Skin epidermis (tissue), 12 donors: Measurements from ENCODE around the gene FOSL2.

Experiments
- H3K27ac ChIP-seq, 21 experiments: fragments of 200-600 bp; sonication (generic) in 11 of 21; one replicate each; pipeline ENCODE4 v1.5.0; 2020; ENCODE audit warnings: mild to moderate bottlenecking in 3 of 21, inconsistent platforms in 2 of 21, moderate library complexity in 2 of 21
- H3K4me3 ChIP-seq, 7 experiments: fragments of 200-600 bp; sonication (generic) in 2 of 7; one replicate each; pipeline ENCODE4 v1.5.0; 2020; ENCODE audit warnings: inconsistent platforms in 2 of 7, mild to moderate bottlenecking in 2 of 7, moderate library complexity in 1 of 7

Gene FOSL2

DNA sequence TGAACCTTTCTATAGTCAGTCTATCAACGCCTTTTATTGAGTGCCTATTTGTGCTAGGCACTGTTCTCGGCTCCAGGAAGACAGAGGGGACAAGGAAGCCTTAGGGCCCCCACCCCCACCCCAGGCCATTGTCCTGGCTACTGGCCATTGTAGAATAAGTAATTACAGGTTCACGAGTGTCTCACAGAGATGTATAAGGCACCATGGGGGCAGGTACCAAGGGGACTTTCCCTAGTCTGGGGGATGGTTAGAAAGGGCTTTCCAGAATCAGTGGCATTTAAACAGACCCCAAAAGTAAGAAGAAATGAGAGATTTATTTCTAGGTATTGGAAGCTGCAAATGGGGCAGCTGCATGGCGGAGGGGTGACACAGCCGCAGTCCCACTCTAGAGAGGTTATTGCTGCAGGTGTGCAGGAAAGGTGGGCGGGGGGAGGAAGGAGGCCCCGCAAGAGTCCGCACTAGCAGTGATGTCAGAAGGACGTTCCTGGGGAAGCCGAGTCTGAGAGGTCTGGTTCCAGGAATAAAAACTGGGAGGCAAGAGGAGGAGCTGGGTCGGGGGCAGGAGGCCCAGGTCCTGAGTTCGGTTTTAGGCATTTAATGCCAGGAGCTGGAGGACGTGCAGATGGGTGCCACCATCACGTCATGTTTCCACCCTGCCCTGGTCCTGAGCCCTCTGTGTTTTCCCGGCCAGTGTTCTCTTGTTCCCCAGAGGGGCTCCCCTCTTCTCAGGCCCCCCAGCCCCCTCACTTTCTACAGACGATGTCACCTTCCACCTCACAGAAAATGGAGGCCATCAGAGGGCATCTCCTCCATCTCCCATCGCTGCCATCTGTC lies 30.5 kb downstream of the FOSL2 start:
- Histone ChIP-seq H3K27ac (peak overlapping the region in 18 of 21 experiments; percentile 21 to 81 (median 52)), H3K4me3 (no peak overlapping the region)

DNA sequence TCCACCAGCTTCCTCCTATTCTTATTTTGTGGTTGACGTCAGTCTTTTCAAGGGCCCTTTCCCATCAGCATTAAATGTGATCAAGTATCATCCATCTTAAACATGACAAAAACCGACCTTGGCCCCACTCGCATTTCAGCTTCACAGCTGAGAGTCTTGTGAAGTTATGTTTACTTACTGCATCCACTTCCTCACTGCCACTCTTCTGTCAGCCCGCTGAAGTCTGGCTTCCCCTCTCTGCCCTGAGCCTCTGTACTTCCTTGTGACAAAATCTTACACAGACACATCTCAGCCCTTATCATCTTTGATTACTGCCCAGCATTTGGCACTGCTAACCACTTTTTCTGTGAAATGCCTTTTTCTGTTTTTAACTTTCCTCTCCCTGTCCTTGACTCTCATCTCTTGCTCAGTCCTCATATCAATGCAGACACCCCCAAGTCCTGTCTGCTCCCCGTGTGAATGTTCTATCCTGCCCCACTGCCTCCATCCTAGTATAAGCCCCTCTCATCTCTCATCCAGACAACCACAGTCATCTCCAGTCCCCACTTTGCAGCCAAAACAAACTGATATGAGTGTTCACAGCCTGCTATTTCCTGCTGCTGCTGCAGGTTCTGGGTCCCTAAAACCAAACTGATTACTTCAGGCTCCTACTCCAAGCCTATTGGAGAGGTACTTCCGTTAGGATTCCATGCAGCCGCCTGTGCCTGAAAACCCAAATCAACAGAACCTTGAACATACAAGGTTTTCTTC lies 31.4 kb downstream of the FOSL2 start:
- peak overlapping the region in 18 of 21 experiments; percentile 21 to 81 (median 52) for H3K27ac ChIP-seq
- H3K4me3 ChIP-seq, result no peak overlapping the region

DNA sequence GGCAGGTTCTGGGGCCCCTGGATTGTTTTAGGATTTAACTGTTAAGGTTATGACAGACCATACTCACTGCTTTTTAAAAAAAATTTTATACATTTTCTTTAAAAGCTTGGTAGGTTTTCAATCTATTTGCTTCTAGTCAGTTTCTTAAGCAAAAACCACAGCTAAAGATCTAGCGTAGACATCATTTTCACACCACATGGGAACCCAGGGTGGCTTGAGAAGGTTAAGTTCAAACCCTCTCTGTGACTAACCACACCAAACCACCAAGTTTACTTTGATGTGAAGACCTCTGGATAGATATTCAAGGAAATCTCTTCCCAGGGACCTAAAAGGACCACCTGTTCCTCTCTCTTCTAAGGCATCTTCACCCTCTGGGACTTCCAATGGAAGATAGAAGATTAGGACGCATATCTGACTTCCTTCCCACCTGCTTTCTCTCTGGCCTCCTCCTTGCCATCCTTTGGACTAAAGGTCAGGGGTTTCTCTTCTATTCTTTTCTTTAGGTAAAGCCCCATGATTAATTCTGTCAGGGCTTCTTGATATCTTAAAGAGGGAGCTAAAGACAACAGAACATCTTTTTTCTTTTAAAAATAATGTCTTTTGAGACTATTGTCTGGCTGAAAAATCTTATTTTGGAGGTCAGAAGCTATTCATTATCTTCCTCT lies 32.3 kb downstream of the FOSL2 start:
- no peak overlapping the region for H3K4me3 ChIP-seq
- H3K27ac ChIP-seq, result peak overlapping the region in 9 of 21 experiments; percentile 2 to 81 (median 71)

DNA sequence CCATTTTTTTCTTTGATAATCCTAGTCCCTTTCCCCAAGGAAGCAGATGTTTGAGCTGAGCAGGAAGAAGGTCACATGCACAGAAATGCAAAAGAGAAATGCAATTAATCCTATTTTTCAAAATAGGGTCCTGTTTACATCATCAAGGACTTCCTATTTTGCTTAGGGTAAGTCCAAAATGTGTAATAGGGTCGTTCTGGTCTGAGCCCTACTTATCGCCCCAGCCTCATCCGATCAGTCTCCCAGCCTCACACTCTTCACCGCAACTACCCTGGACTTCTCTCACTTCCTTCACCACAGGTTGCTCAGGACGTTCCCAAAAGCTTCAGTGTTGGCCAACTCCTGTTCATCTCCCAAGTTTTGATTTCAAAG lies 32.8 kb downstream of the FOSL2 start:
- peak overlapping the region in 1 of 21 experiments; percentile 71 for H3K27ac ChIP-seq
- H3K4me3 ChIP-seq, result no peak overlapping the region

DNA sequence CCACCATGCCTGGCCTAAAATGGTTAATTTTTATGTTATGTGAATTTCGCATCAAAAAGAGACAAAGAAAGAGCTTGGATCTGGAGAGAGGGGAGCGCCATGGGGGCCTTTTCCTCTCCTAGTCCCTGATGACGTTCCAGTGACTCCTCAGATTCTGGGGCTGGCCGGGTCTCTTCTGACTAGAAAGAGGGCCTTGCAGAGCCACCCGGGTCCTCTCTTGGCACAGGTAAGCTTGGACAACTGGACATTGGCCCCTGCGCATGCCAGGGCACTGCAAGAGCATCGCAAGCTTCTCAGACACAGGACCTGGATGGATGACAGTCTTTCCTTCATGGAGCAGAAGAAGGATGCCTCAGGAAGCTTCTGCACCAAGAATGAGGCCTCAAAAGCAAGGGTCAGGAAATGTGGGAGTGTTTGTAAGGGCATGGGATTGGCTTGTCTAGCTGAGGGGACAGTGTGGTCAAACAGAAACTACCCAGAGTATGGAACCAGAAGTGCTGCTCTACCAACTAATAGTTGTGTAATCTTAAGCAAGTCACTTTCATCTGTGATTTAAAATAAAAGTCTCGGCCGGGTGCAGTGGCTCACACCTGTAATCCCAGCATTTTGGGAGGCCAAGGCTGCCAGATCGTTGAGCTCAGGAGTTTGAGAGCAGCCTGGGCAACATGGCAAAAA lies 35.2 kb downstream of the FOSL2 start:
- H3K27ac ChIP-seq, result peak overlapping the region in 1 of 21 experiments; percentile 18
- no peak overlapping the region for H3K4me3 ChIP-seq

DNA sequence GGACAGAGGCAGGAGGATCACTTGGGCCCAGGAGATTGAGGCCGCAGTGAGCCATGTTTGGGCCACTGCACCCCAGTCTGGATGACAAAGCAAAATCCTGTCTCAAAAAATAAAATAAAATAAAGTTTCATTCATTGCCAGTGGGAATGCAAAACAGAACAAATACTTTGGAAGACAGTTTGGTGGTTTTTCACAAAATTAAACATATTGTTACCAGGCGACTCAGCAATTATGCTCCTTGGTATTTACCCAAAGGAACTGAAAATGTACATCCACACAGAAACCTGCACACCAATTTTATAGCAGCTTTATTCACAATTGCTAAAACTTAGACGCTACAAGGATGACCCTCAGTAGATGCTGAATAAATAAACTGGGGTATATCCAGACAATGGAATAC lies 35.8 kb downstream of the FOSL2 start:
- Histone ChIP-seq H3K4me3 (no peak overlapping the region), H3K27ac (peak overlapping the region in 1 of 21 experiments; percentile 18)

DNA sequence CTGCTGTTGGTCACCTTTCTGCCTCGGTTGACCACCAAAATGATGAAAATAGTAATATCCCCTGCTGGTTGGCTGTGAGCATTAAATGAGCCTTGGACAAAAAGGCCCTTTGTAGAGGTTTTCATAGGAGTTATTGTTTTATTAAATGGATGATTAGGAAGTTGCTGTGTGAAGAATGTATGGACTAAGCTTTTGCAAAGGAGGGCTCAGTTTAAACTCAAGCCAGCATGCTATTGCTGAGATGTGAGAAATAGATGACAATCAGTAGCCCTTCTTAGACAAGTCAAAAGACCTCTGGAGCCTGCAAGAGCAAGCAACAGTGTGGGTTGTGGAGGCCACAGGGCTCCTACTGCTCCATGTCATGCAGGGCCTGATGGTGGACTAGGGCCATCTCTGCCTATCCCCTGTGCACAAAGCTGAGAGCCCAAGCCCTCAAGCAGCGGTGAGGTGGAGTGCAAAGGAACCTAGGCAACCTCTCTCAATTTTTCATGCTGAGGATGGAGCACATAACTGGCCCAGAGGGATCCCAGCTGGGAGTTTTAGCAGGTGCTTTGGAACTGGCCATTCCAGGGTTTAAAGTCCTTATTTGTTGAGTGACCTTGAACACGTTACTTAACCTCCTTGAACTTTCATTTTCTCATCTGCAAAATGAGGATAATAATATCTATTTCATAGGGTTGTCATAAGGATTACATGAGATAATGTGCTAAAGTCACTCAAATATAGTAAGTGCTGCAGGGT lies 37.1 kb downstream of the FOSL2 start:
- H3K4me3 ChIP-seq, result no peak overlapping the region
- no peak overlapping the region for H3K27ac ChIP-seq

DNA sequence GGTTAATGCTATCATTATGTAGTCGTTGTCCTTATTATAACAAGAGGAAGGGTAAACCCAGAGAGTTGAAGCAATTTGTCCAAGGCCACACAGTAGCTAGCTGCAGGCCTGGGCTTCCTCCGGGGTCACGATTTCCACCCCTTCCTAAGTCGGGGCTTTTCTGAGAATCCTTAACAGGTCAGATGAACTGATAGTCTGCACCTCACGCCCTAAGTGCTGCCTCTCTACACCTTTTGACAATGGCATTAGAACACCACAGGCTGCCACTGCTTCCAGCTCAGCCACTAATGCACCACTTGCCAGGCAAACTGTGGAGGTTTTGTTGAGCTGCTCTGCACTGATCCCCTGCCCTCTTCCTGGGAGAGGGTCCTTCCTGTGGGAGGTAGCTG lies 37.7 kb downstream of the FOSL2 start:
- H3K27ac ChIP-seq, result no peak overlapping the region

DNA sequence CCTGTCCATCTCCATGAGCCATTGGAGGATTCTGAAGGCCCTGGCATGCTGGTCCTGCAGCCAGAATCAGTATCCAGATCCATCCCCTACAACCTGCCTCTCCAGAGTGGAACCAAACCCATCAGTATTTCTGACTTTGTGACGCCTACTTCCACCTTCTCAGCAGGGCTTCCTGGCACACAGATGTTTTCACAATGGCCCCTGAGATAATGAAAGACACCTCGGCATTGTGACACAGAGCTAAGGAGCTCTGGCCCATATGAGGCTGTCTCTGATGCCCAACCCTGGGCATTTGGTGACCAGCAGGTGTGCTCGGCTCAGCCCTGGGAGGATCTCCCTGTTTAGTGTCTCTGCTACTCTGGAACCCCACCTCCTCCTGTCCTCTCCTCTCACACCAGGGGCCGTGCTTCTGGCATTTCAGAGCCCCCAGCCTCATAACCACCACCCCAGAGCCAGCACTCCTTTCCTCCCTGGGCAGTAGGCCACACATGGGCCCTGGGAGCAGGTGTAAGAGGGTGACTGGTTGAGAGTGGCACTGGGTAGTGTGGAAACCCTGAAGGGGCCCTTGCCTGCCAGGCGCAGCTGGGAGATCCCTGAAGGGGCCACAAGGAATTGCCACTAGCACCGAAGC lies 38.2 kb downstream of the FOSL2 start:
- Histone ChIP-seq H3K27ac (peak overlapping the region in 1 of 21 experiments; percentile 42), H3K4me3 (no peak overlapping the region)

More for the DNA sequence above, 37.7 kb downstream of the FOSL2 start:
- no peak overlapping the region for H3K4me3 ChIP-seq

DNA sequence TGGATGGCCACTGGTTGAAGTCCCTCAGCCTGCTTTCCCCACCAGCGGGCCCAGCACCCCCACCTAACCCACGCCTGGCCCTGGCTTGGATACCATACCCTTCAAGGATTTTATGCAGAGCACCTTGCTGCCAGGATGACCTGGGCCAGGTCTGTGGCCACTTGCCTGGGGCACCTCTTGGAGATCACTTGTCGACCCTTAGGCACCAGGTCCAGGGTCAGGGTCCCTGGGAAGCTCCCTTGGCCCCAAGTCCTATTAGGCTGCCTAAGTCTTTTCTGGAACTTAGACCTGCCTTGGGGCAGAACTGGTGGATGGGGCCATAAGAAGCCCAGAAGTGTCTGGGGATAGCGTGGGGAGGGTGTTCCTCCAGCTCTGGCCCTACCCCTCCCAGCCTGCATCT lies 39.1 kb downstream of the FOSL2 start:
- H3K4me3 ChIP-seq, result no peak overlapping the region
- H3K27ac ChIP-seq, result peak overlapping the region in 1 of 21 experiments; percentile 42

DNA sequence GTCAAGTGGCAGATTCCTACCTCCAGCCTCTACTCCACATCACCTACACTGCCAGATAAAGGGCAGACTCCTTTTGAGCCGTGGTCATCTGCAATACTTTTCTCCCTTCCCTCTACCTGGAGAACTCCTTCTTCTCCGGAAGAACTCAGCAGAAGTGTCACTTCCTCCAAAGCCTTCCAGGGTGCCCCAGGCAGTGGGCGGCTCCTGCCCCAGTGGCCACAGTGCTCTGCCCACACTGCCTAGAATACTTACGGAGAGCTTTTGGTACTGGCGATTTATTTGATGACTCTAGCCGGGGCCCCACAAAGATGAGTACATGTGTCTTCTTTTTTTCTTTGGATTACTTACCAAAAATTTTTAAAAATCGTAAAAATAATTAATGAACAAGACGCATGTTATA lies 39.7 kb downstream of the FOSL2 start:
- Histone ChIP-seq H3K4me3 (no peak overlapping the region), H3K27ac (no peak overlapping the region)

DNA sequence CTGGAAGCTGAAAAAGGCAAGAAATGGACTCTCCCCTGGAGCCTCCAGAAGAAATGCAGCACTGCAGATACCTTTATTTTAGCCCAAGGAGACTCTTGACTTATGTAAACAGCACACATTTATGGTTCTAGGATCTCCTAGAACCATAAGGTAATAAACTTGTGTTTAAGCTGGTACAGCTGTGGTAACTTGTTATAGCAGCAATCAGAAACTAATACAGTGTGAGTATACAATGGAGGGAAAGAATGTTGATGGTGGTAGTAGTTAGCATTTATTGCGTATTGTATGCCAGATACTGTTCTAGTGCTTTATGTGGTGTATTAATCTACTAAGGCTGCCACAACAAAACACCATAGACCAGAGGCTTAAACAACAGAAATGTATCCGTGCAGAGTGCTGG lies 40.6 kb downstream of the FOSL2 start:
- no peak overlapping the region for H3K4me3 ChIP-seq
- no peak overlapping the region for H3K27ac ChIP-seq

DNA sequence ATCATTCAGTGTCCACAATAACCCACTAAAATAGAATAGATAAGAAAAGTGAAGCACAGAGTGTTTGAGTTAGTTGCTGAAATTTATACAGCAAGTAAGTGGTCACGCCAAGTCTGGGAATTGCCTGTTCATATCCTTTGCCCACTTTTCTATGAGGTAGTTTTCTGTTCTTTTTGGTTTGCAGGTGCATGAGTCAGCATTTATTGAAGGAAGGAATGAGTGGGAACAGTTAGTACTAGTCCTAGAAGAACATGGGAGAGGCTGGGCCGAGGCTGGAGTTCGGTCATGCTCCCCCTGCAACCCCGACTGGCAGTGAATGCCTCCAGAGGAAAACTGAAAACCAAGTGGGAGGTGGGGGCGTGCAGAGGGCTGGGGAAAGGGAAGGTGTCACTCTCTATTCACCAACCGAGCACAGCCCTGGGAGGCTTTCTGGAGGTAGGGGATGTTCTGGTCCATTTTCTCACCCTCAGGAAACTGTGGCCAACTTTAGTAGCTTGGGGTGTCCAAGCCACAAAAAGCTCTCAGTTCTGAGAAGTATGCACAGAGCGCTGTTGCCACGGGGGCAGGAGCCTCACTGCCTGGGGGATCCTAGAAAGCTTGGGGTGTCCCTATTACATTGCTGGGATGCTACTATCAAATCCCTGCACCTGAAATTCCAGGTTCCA lies 41.4 kb downstream of the FOSL2 start:
- no peak overlapping the region for H3K27ac ChIP-seq

DNA sequence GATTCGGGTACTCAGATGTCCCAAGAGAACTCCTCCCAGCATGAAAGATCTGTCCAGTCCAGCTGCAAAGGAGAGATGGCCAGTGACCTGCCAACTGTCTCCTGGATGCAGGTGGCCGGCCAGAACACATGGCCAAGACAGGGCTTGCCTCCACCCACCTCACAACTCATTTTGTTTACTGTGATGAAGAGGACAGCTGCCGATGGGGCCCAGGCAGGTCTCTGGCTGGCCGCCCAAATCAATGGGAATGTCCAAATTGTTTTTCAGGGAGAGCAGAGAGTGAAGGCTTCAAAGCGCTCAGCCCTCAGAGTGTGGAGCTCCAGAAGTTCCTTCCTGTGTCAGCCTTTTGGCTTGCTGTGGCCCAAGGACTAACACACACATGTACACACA lies 41.9 kb downstream of the FOSL2 start:
- Histone ChIP-seq H3K27ac (peak overlapping the region in 1 of 21 experiments; percentile 86), H3K4me3 (no peak overlapping the region)

More for the DNA sequence above, 41.4 kb downstream of the FOSL2 start:
- H3K4me3 ChIP-seq, result no peak overlapping the region

DNA sequence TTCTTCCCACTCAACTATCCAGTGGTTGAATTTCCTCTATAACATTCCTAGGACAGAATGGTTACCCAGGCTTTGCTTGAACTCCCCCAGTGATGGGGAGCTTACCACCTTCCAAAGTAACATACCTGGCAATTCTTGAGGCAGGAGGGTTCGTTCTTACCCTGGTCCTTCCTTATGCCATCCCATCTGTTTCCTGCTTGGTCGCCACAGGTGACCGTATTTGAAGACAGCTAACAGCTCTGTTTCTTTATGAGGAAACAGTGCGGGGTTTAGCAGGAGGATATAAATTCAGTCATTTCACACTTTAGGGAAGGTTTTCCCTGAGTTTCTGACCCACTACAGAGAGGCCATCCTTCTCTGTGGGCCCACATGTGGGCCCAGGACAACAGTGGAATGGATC lies 42.6 kb downstream of the FOSL2 start:
- Histone ChIP-seq H3K27ac (peak overlapping the region in 8 of 21 experiments; percentile 45 to 91 (median 78)), H3K4me3 (no peak overlapping the region)

DNA sequence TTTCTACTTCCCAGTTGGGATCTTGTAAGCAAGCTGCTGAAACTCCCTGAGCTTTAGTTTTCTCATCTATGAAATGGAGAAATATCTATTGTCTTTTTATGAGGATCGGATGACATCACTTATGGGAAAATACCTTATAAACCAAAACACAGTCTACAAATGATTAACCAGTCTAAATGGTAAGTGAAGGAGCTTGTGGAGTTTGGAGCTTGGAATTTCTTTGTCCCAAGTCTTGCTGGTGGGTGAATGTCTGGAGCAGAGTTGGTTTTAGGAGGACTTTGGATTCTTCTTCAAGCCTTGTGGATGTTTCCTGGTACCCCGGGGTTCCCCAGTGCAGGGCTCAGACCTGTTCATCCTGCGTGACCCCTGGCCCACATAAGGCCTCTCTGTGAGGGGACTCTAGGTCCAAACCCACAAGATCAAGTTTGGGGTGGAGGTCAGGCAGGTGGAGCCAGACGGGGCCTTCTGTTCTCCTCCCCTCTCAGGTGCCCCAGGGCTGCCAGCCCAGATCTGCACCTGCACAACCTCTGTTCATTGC lies 43.2 kb downstream of the FOSL2 start:
- Histone ChIP-seq H3K27ac (peak overlapping the region in 18 of 21 experiments; percentile 3 to 91 (median 70)), H3K4me3 (no peak overlapping the region)

DNA sequence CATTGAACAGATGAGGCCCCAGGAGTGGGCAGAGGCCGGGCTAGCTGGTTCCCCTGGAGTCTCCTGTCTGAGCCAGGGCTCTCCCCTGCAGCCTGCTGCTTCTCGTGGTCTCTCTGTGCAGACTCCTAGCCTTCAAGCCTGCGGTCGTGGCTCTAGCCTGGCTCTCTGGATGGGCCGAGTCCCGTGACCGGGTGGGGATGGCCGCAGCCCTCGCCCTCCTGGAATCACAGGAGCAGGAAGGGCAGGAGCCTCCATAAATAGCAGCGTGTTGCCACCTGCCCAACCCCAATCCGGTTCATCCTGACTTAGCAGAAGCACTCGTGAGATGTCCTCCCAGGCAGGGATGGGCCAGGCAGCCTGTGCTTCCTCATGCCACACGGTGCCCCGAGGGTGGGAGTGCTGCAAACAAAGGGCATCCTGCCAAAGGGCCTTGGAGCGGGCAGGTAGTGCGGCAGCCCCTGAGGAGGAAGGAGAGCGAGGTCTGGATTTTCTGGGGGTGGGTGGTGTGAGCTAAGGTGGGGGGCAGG lies 43.9 kb downstream of the FOSL2 start:
- Histone ChIP-seq H3K4me3 (peak overlapping the region in 1 of 7 experiments; percentile 1), H3K27ac (peak overlapping the region in 20 of 21 experiments; percentile 3 to 91 (median 75))
